ENCODE data around the gene LRRC56.

- TF ChIP-seq CTCF (IDR thresholded peaks at IDR 0.05) (no peak), POLR2A (IDR thresholded peaks at IDR 0.05) (no peak), POLR2AphosphoS5 (IDR thresholded peaks at IDR 0.05) (no peak)
Measured at GRCh38 chr11:528166-528814, 9.0 kb upstream of the LRRC56 start.

Measured in breast epithelium (tissue), 3 donors.